ENCODE measurements around the gene VCPKMT. TPM values are rescaled to one million over a fixed set of nuclear protein-coding genes. Genes with fewer than 3 reads are reported as not detected.

The VCPKMT gene
- total and polyA plus RNA-seq, 12 donors, result 1.9 to 28.5 (median 3.2) TPM

DNA sequence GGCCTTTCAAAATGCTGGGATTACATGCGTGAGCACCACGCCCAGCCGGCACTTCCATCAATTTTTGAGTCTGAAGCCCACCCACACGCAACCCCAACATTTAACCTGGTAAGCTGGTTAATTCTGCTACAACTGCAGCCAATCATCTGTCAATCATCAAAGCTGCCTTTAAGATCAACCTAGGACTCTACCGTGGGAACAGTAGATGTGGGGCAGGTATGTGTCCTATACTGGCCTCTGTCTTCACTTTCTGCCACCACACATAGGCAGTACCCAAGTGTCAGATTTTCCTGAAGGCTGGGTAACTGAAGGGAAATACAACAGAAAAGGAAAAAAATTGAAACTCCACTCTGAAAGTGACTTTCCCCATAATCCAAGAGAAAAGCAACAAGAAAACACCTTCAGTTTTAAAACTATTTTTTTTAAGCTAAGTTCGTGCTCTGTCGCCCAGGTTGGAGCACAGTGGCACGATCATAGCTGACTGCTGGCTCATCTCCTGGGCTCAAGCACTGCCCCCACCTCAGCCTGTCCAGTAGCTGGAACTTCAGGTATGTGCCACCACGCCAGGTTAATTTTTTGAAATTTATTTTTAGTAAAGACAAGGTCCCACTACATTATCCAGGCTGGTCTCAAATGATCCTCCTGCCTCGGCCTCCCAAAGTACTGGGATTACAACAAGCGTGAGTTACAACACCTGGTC is 22.2 kb downstream of the VCPKMT start:
- no peak for ATAC-seq
- H3K36me3 ChIP-seq, result peaks cover 0 to 12% (median 0%) of the 10 kb centered on the region in 9 donors
- H3K4me1 ChIP-seq, result peaks cover 0 to 12% (median 0%) of the 10 kb centered on the region in 9 donors
- H3K27ac ChIP-seq, result no peak overlapping the region
- no peaks in the 10 kb centered on the region for H3K9me3 ChIP-seq
- TF ChIP-seq, protein P1, sequence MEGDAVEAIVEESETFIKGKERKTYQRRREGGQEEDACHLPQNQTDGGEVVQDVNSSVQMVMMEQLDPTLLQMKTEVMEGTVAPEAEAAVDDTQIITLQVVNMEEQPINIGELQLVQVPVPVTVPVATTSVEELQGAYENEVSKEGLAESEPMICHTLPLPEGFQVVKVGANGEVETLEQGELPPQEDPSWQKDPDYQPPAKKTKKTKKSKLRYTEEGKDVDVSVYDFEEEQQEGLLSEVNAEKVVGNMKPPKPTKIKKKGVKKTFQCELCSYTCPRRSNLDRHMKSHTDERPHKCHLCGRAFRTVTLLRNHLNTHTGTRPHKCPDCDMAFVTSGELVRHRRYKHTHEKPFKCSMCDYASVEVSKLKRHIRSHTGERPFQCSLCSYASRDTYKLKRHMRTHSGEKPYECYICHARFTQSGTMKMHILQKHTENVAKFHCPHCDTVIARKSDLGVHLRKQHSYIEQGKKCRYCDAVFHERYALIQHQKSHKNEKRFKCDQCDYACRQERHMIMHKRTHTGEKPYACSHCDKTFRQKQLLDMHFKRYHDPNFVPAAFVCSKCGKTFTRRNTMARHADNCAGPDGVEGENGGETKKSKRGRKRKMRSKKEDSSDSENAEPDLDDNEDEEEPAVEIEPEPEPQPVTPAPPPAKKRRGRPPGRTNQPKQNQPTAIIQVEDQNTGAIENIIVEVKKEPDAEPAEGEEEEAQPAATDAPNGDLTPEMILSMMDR (IDR thresholded peaks at IDR 0.05), result no peak
- no peak for DNase-seq
- no peak overlapping the region for H3K4me3 ChIP-seq
- intact Hi-C loops (cut with DNase I), result no loop called here
- 91 to 95% methylated on average over 11 of the region's 11 CpGs for WGBS, 2 donors
- H3K27me3 ChIP-seq, result no peaks in the 10 kb centered on the region

DNA sequence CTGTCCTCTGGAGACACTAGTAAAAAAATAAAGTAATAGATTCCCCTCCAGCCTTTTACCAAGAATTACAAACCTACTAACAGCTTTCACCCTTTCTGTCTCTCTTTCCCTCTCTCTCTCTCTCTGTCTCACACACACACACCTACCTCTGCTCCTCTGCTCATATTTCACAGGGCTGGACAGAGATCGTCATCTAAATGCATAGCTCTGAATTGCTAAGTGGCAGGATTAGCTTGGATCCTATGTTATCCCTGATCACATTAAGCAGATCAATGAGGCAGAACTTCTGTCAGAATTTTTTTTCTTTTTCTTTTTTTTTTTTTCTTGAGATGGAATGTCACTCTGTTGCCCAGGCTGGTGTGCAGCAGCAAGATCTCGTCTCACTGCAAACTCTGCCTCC is 22.9 kb downstream of the VCPKMT start:
- WGBS, 2 donors, result 45 to 79% methylated on average over 2 of the region's 2 CpGs
- Histone ChIP-seq H3K27me3 (no peaks in the 10 kb centered on the region), H3K36me3 (peaks cover 0 to 12% (median 0%) of the 10 kb centered on the region in 9 donors), H3K9me3 (no peaks in the 10 kb centered on the region), H3K4me1 (peaks cover 0 to 12% (median 0%) of the 10 kb centered on the region in 9 donors), H3K27ac (no peak overlapping the region), H3K4me3 (no peak overlapping the region)
- intact Hi-C loops (cut with DNase I), result no loop called here
- TF ChIP-seq, protein P1 (IDR thresholded peaks at IDR 0.05), result no peak
- no peak for ATAC-seq
- DNase-seq, result no peak

DNA sequence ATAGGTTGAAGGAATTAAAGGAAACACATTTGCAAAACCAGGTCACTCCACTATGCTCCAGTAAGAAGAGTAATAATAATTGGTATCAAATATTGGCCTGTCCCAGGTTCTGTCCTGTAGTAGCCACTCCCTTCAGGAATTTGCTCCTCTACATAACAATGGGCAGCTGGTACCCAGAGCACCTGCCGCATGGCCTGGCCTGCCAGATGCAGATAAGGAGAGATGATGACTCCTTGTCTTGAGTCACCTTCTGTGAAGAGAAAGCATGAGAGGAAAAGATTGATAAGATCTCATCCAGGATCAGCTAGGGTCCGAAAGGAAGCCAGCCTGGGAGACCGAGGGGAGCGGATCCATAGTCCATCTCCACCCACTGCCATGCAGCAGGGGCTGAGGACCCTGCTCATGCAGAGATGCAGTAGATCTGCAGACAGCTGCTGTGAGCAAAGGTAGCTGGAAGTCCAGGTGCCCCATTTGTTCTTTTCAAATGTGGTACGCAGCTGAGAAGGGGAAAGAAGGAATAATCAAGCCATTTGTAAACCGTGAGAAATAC is 24.3 kb downstream of the VCPKMT start:
- Histone ChIP-seq H3K36me3 (peaks cover 0 to 12% (median 0%) of the 10 kb centered on the region in 9 donors), H3K27ac (no peak overlapping the region), H3K4me3 (no peak overlapping the region), H3K9me3 (no peaks in the 10 kb centered on the region), H3K27me3 (no peaks in the 10 kb centered on the region), H3K4me1 (peaks cover 0 to 19% (median 0%) of the 10 kb centered on the region in 9 donors)
- WGBS, 2 donors, result 93 to 94% methylated on average over 6 of the region's 6 CpGs
- intact Hi-C loops (cut with DNase I), result no loop called here
- DNase-seq (no peak), ATAC-seq (no peak)
- TF ChIP-seq, protein P1 (IDR thresholded peaks at IDR 0.05), result no peak

DNA sequence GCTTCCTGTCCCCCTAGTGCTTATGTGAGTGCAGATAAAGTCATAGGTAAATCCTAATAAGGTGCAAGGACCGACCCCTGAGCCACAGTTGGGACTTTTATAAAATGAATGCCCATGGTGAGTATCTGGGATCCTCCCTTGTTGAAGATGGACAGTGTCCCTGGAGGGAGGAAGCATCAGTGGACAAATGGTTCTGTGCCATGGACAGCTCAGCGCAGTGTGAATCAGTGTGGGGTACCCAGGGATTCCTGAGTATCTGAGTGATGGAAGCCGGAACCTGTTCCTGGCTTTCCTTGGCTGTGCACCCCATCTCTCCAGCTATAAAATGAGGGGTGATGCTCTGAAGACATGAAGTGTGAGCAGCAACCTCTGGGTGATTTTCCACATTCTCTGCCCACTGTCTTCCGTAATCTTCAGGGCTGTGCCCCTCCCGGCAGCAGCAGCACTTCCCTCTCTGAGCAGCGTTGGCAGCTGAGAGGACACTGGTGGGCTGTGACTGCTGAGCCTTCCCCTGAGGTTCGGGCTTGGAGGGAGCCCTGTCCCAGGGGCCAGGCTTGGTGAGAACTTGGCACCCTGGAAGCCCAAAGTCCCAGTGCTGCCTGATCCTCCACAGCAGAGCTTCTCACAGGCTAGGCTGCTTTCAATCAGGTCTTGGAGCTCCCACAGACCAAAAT is 25.0 kb downstream of the VCPKMT start:
- Histone ChIP-seq H3K36me3 (peaks cover 0 to 12% (median 0%) of the 10 kb centered on the region in 9 donors), H3K4me3 (no peak overlapping the region), H3K9me3 (no peaks in the 10 kb centered on the region), H3K27ac (no peak overlapping the region), H3K27me3 (no peaks in the 10 kb centered on the region), H3K4me1 (peaks cover 0 to 22% (median 0%) of the 10 kb centered on the region in 9 donors)
- 80 to 83% methylated on average over 7 of the region's 7 CpGs for WGBS, 2 donors
- no peak for DNase-seq
- no peak for ATAC-seq
- TF ChIP-seq, protein P1 (IDR thresholded peaks at IDR 0.05), result no peak
- intact Hi-C loops (cut with DNase I), result no loop called here
